Activated T-cell treated with anti-CD3 and anti-CD28 coated beads, Interleukin-2, amount 50 U/mL, for 4 hours (primary cell): ENCODE measurements around the gene GAGE12C. TPM values are rescaled to one million over a fixed set of nuclear protein-coding genes. Genes with fewer than 3 reads are reported as not detected.
"Not testable (repeated sequence)": the region's sequence is repeated elsewhere in the genome, so short reads cannot be mapped to it uniquely, and the experiment has no call there.

Experiments used
- ATAC-seq, 2 donors: fragments of 200-7000 bp; cut with Tn5 transposase; one replicate each; pipeline ENCODE4 v1.10.0; 2021
- DNase-seq: peaks from one replicate; pipeline ENCODE4 v3.0.0-alpha.2; 2020
- H3K27me3 Mint-ChIP-seq: one replicate; pipeline ENCODE4 v1.8.0; 2021; ENCODE audit warnings: low read depth, mixed read lengths
- H3K36me3 Mint-ChIP-seq: one replicate; pipeline ENCODE4 v1.8.0; 2022; ENCODE audit warnings: mixed read lengths; ENCODE audit not compliant: insufficient read depth
- H3K4me1 Mint-ChIP-seq: one replicate; pipeline ENCODE4 v1.8.0; 2021; ENCODE audit warnings: low read depth, mixed read lengths
- H3K4me3 Mint-ChIP-seq: one replicate; pipeline ENCODE4 v1.8.0; 2021; ENCODE audit warnings: mild to moderate bottlenecking, moderate library complexity, mixed read lengths
- H3K9me3 Mint-ChIP-seq: one replicate; pipeline ENCODE4 v1.8.0; 2021; ENCODE audit warnings: mixed read lengths
- total RNA-seq, 3 donors: library from RNA; stranded (reverse); gene quantifications; one replicate each; pipeline ENCODE4 v1.2.1, GENCODE V29; 2021

The GAGE12C gene
- not detected for total RNA-seq

- DNase-seq, H3K4me1 Mint-ChIP-seq, H3K27me3 Mint-ChIP-seq, H3K4me3 Mint-ChIP-seq, ATAC-seq, H3K36me3 Mint-ChIP-seq, H3K9me3 Mint-ChIP-seq: not testable (repeated sequence)
These were observed at the start of gene GAGE12C for GRCh38 chrX:49531877-49532276. Gene GAGE12C (plus strand): TSS chrX:49532177. CDS start chrX:49533332, 1,155 bp downstream.

DNA sequence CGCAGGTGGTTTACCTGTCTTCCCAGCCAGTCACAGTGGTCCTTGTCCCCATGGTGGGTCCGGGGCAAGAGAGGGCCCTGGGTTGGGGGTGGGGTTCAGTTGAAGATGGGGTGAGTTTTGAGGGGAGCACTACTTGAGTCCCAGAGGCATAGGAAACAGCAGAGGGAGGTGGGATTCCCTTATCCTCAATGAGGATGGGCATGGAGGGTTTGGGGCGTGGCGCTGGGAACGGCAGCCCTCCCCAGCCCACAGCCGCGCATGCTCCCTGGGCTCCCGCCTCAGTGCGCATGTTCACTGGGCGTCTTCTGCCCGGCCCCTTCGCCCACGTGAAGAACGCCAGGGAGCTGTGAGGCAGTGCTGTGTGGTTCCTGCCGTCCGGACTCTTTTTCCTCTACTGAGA, 9.5 kb downstream of the GAGE12C start, which contains the start of gene GAGE12D:
Gene GAGE12D, plus strand, starts transcription at position 301 of the 400 bp plus-strand sequence. CDS start 1,155 bp downstream, outside the sequence.
- not testable (repeated sequence) for DNase-seq, H3K4me3 Mint-ChIP-seq, H3K36me3 Mint-ChIP-seq, H3K4me1 Mint-ChIP-seq, H3K9me3 Mint-ChIP-seq, ATAC-seq, H3K27me3 Mint-ChIP-seq

DNA sequence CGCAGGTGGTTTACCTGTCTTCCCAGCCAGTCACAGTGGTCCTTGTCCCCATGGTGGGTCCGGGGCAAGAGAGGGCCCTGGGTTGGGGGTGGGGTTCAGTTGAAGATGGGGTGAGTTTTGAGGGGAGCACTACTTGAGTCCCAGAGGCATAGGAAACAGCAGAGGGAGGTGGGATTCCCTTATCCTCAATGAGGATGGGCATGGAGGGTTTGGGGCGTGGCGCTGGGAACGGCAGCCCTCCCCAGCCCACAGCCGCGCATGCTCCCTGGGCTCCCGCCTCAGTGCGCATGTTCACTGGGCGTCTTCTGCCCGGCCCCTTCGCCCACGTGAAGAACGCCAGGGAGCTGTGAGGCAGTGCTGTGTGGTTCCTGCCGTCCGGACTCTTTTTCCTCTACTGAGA, 19.0 kb downstream of the GAGE12C start, which contains the start of gene GAGE12E:
Gene GAGE12E, plus strand, starts transcription at position 301 of the 400 bp plus-strand sequence. CDS start 1,155 bp downstream, outside the sequence.
- H3K4me3 Mint-ChIP-seq, H3K27me3 Mint-ChIP-seq, ATAC-seq, H3K4me1 Mint-ChIP-seq, H3K9me3 Mint-ChIP-seq, H3K36me3 Mint-ChIP-seq, DNase-seq: not testable (repeated sequence)

DNA sequence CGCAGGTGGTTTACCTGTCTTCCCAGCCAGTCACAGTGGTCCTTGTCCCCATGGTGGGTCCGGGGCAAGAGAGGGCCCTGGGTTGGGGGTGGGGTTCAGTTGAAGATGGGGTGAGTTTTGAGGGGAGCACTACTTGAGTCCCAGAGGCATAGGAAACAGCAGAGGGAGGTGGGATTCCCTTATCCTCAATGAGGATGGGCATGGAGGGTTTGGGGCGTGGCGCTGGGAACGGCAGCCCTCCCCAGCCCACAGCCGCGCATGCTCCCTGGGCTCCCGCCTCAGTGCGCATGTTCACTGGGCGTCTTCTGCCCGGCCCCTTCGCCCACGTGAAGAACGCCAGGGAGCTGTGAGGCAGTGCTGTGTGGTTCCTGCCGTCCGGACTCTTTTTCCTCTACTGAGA, 28.6 kb downstream of the GAGE12C start, which contains the start of gene GAGE12F:
Gene GAGE12F, plus strand, starts transcription at position 301 of the 400 bp plus-strand sequence. CDS start 1,155 bp downstream, outside the sequence.
- not testable (repeated sequence) for DNase-seq, H3K27me3 Mint-ChIP-seq, H3K4me1 Mint-ChIP-seq, H3K4me3 Mint-ChIP-seq, H3K36me3 Mint-ChIP-seq, H3K9me3 Mint-ChIP-seq, ATAC-seq

- not testable (repeated sequence) for H3K4me1 Mint-ChIP-seq, H3K9me3 Mint-ChIP-seq, H3K4me3 Mint-ChIP-seq, DNase-seq, ATAC-seq, H3K36me3 Mint-ChIP-seq, H3K27me3 Mint-ChIP-seq
These were observed 36.8 kb downstream of the GAGE12C start for GRCh38 chrX:49568728-49569127.

- not testable (repeated sequence) for H3K4me1 Mint-ChIP-seq, H3K9me3 Mint-ChIP-seq, ATAC-seq, H3K4me3 Mint-ChIP-seq, DNase-seq, H3K36me3 Mint-ChIP-seq, H3K27me3 Mint-ChIP-seq
These were observed 37.2 kb downstream of the GAGE12C start for GRCh38 chrX:49569152-49569551.

- not testable (repeated sequence) for H3K4me1 Mint-ChIP-seq, ATAC-seq, H3K36me3 Mint-ChIP-seq, DNase-seq, H3K4me3 Mint-ChIP-seq, H3K27me3 Mint-ChIP-seq, H3K9me3 Mint-ChIP-seq
These were observed 38.1 kb downstream of the GAGE12C start, which contains the start of gene GAGE12G for GRCh38 chrX:49570100-49570499. Gene GAGE12G (plus strand): TSS chrX:49570400. CDS start chrX:49571555, 1,155 bp downstream.

GRCh38 chrX:49579649-49580048, 47.7 kb downstream of the GAGE12C start, which contains the start of gene GAGE12H:
Gene GAGE12H (plus strand): TSS chrX:49579949. CDS start chrX:49581104, 1,155 bp downstream.
- H3K9me3 Mint-ChIP-seq, H3K27me3 Mint-ChIP-seq, H3K4me1 Mint-ChIP-seq, H3K36me3 Mint-ChIP-seq, DNase-seq, ATAC-seq, H3K4me3 Mint-ChIP-seq: not testable (repeated sequence)

Other genes starting within 250 kb of the GAGE12C start
- gene GAGE10, start 228.5 kb upstream of the GAGE12C start, total RNA-seq = not detected
- gene GAGE12J, start 210.1 kb upstream of the GAGE12C start, total RNA-seq = not detected
- not detected for gene GAGE13, start 200.6 kb upstream of the GAGE12C start, total RNA-seq
- not detected for gene GAGE12D, start 9.6 kb downstream of the GAGE12C start, total RNA-seq
- not detected for gene GAGE12E, start 19.1 kb downstream of the GAGE12C start, total RNA-seq
- under 1 TPM in 1 of 3 donors, not detected in 2; 0.42 TPM for gene GAGE12F, start 28.7 kb downstream of the GAGE12C start, total RNA-seq
- gene GAGE12G, start 38.2 kb downstream of the GAGE12C start, total RNA-seq = under 1 TPM in 1 of 3 donors, not detected in 2; 0.42 TPM
- not detected for gene GAGE12H, start 47.8 kb downstream of the GAGE12C start, total RNA-seq
- under 1 TPM in 2 of 3 donors, not detected in 1; 0.48 to 0.55 TPM for gene GAGE2A, start 57.3 kb downstream of the GAGE12C start, total RNA-seq
- gene GAGE1, start 66.8 kb downstream of the GAGE12C start, total RNA-seq = not detected
- not detected for gene PAGE1, start 163.8 kb downstream of the GAGE12C start, total RNA-seq